Mucosa of rectum (tissue), 2 donors: ENCODE data around the gene NRP1.

ENCODE experiments used
- H3K27ac ChIP-seq, 2 donors: one replicate each; pipeline ENCODE4 v1.7.0; 2013; ENCODE audit warnings: inconsistent platforms in 2 of 2, low read depth in 2 of 2, low read length in 2 of 2
- H3K27me3 ChIP-seq, 2 donors: one replicate each; pipeline ENCODE4 v1.7.0; 2013; ENCODE audit warnings: low read length in 2 of 2; ENCODE audit not compliant: control insufficient read depth in 2 of 2, insufficient read depth in 2 of 2
- H3K36me3 ChIP-seq, 2 donors: one replicate each; pipeline ENCODE4 v1.7.0; 2013; ENCODE audit warnings: low read length in 2 of 2; ENCODE audit not compliant: control insufficient read depth in 2 of 2, insufficient read depth in 2 of 2
- H3K4me1 ChIP-seq, 2 donors: one replicate each; pipeline ENCODE4 v1.7.0; 2013; ENCODE audit warnings: low read length in 2 of 2, mild to moderate bottlenecking in 1 of 2; ENCODE audit not compliant: control insufficient read depth in 2 of 2, insufficient read depth in 2 of 2
- H3K4me3 ChIP-seq, 2 donors: one replicate each; pipeline ENCODE4 v1.7.0; 2013; ENCODE audit warnings: low read length in 2 of 2
- H3K9ac ChIP-seq, 2 donors: one replicate each; pipeline ENCODE4 v1.7.0; 2013; ENCODE audit warnings: low read length in 2 of 2, low read depth in 1 of 2, mild to moderate bottlenecking in 1 of 2
- H3K9me3 ChIP-seq, 2 donors: one replicate each; pipeline ENCODE4 v1.7.0; 2013; ENCODE audit warnings: low read length in 2 of 2; ENCODE audit not compliant: control insufficient read depth in 2 of 2
- donor health status: healthy.
- donor health status: Normal muscosa, but diverticular disease.

NRP1 gene

GRCh38 chr10:33134011-33134751 is 200.3 kb downstream of the NRP1 start:
- H3K27ac ChIP-seq = peak overlapping the region in 1 of 2 donors; percentile 25
- peaks cover 0 to 10% of the 10 kb centered on the region in 2 donors for H3K4me1 ChIP-seq

GRCh38 chr10:33133557-33133956 is 200.9 kb downstream of the NRP1 start:
- no peaks in the 10 kb centered on the region for H3K27me3 ChIP-seq
- H3K27ac ChIP-seq = peak overlapping the region in 1 of 2 donors; percentile 25
- no peak overlapping the region for H3K4me3 ChIP-seq
- H3K4me1 ChIP-seq = peaks cover 0 to 10% of the 10 kb centered on the region in 2 donors
- no peak overlapping the region for H3K9ac ChIP-seq
- no peaks in the 10 kb centered on the region for H3K36me3 ChIP-seq
- no peaks in the 10 kb centered on the region for H3K9me3 ChIP-seq

More at GRCh38 chr10:33134011-33134751, 200.3 kb downstream of the NRP1 start:
- H3K27me3 ChIP-seq = no peaks in the 10 kb centered on the region
- no peak overlapping the region for H3K9ac ChIP-seq
- H3K4me3 ChIP-seq = no peak overlapping the region
- no peaks in the 10 kb centered on the region for H3K36me3 ChIP-seq
- no peaks in the 10 kb centered on the region for H3K9me3 ChIP-seq

- peaks cover 0 to 10% of the 10 kb centered on the region in 2 donors for H3K4me1 ChIP-seq
- H3K27me3 ChIP-seq = no peaks in the 10 kb centered on the region
- no peaks in the 10 kb centered on the region for H3K9me3 ChIP-seq
- no peak overlapping the region for H3K9ac ChIP-seq
- H3K27ac ChIP-seq = no peak overlapping the region
- H3K36me3 ChIP-seq = no peaks in the 10 kb centered on the region
- no peak overlapping the region for H3K4me3 ChIP-seq
Measured at GRCh38 chr10:33132626-33133025, 201.8 kb downstream of the NRP1 start.

GRCh38 chr10:33129996-33130386 is 204.5 kb downstream of the NRP1 start:
- Histone ChIP-seq H3K36me3 (no peaks in the 10 kb centered on the region), H3K27ac (no peak overlapping the region)

GRCh38 chr10:33129141-33129995 is 205.1 kb downstream of the NRP1 start:
- Histone ChIP-seq H3K9ac (no peak overlapping the region), H3K4me1 (peaks cover 0 to 6% of the 10 kb centered on the region in 2 donors), H3K36me3 (no peaks in the 10 kb centered on the region), H3K27ac (no peak overlapping the region), H3K27me3 (no peaks in the 10 kb centered on the region), H3K9me3 (no peaks in the 10 kb centered on the region), H3K4me3 (no peak overlapping the region)

More at GRCh38 chr10:33129996-33130386, 204.5 kb downstream of the NRP1 start:
- Histone ChIP-seq H3K9me3 (no peaks in the 10 kb centered on the region), H3K9ac (no peak overlapping the region), H3K4me3 (no peak overlapping the region), H3K27me3 (no peaks in the 10 kb centered on the region), H3K4me1 (peaks cover 0 to 10% of the 10 kb centered on the region in 2 donors)

GRCh38 chr10:33127622-33128021 is 206.8 kb downstream of the NRP1 start:
- Histone ChIP-seq H3K9me3 (no peaks in the 10 kb centered on the region), H3K4me3 (no peak overlapping the region), H3K36me3 (no peaks in the 10 kb centered on the region), H3K9ac (no peak overlapping the region), H3K27me3 (no peaks in the 10 kb centered on the region), H3K27ac (no peak overlapping the region), H3K4me1 (no peaks in the 10 kb centered on the region)
